H9 (cell line): ENCODE measurements around the gene CDK10. TPM values are rescaled to one million over a fixed set of nuclear protein-coding genes. Genes with fewer than 3 reads are reported as not detected.

Source experiments
- DNase-seq: peaks from one replicate; pipeline ENCODE4 v3.0.0-alpha.2; 2017
- H2AFZ ChIP-seq: one replicate; pipeline ENCODE4 v1.6.1; 2013; ENCODE audit warnings: mild to moderate bottlenecking, low read length, control low read depth, moderate library complexity
- H2AK5ac ChIP-seq: 2 replicates; pipeline ENCODE4 v1.6.1; 2013; ENCODE audit warnings: low read length, control low read depth, mixed read lengths; ENCODE audit not compliant: insufficient read length
- H2BK120ac ChIP-seq: one replicate; pipeline ENCODE4 v1.6.1; 2013; ENCODE audit warnings: low read depth, mild to moderate bottlenecking, low read length, control low read depth, inconsistent platforms; ENCODE audit not compliant: poor library complexity, severe bottlenecking
- H2BK12ac ChIP-seq: 2 replicates; pipeline ENCODE4 v1.6.1; 2013; ENCODE audit warnings: low read length, control low read depth, mixed read lengths, low read depth; ENCODE audit not compliant: insufficient read length
- H2BK15ac ChIP-seq: 2 replicates; pipeline ENCODE4 v1.6.1; 2013; ENCODE audit warnings: low read depth, low read length, control low read depth
- H2BK20ac ChIP-seq: one replicate; pipeline ENCODE4 v1.6.1; 2013; ENCODE audit warnings: low read depth, mild to moderate bottlenecking, low read length, control low read depth, inconsistent platforms; ENCODE audit not compliant: poor library complexity, severe bottlenecking
- H2BK5ac ChIP-seq: 2 replicates; pipeline ENCODE4 v1.6.1; 2013; ENCODE audit warnings: low read length, control low read depth, mixed read lengths; ENCODE audit not compliant: insufficient read length
- H3K14ac ChIP-seq: 2 replicates; pipeline ENCODE4 v1.6.1; 2013; ENCODE audit warnings: low read length, control low read depth; ENCODE audit not compliant: insufficient read depth
- H3K18ac ChIP-seq: 2 replicates; pipeline ENCODE4 v1.6.1; 2013; ENCODE audit warnings: low read depth, mild to moderate bottlenecking, mixed read lengths, low read length, control low read depth; ENCODE audit not compliant: insufficient read length
- H3K23ac ChIP-seq: 2 replicates; pipeline ENCODE4 v1.6.1; 2013; ENCODE audit warnings: low read length, control low read depth, mixed read lengths, low read depth; ENCODE audit not compliant: insufficient read length
- H3K23me2 ChIP-seq: 2 replicates; pipeline ENCODE4 v1.6.1; 2013; ENCODE audit warnings: low read depth, mild to moderate bottlenecking, mixed read lengths, low read length, control low read depth; ENCODE audit not compliant: insufficient read length, poor library complexity, severe bottlenecking
- H3K27ac ChIP-seq: 2 replicates; pipeline ENCODE4 v1.5.1; 2013; ENCODE audit warnings: low read length, control low read depth, mixed read lengths, low read depth; ENCODE audit not compliant: insufficient read length
- H3K27me3 ChIP-seq: 2 replicates; pipeline ENCODE4 v1.6.1; 2013; ENCODE audit warnings: low read length, control low read depth, inconsistent platforms; ENCODE audit not compliant: insufficient read depth
- H3K4ac ChIP-seq: 2 replicates; pipeline ENCODE4 v1.6.1; 2013; ENCODE audit warnings: low read depth, mild to moderate bottlenecking, control low read depth, inconsistent platforms, low read length, moderate library complexity
- H3K4me1 ChIP-seq: 2 replicates; pipeline ENCODE4 v1.6.1; 2013; ENCODE audit warnings: low read length, control low read depth, inconsistent platforms; ENCODE audit not compliant: insufficient read depth
- H3K4me2 ChIP-seq: 2 replicates; pipeline ENCODE4 v1.6.1; 2013; ENCODE audit warnings: low read length, control low read depth, mixed read lengths; ENCODE audit not compliant: insufficient read length, insufficient read depth
- H3K56ac ChIP-seq: 2 replicates; pipeline ENCODE4 v1.6.1; 2013; ENCODE audit warnings: low read depth, mild to moderate bottlenecking, mixed read lengths, low read length, control low read depth; ENCODE audit not compliant: insufficient read length
- H3K79me1 ChIP-seq: 2 replicates; pipeline ENCODE4 v1.6.1; 2013; ENCODE audit warnings: low read depth, mild to moderate bottlenecking, moderate library complexity, low read length, control low read depth, inconsistent platforms; ENCODE audit not compliant: insufficient read depth, poor library complexity, severe bottlenecking
- H3K79me2 ChIP-seq: 2 replicates; pipeline ENCODE4 v1.6.1; 2013; ENCODE audit warnings: low read length, control low read depth, inconsistent platforms; ENCODE audit not compliant: insufficient read depth
- H3K9ac ChIP-seq: 2 replicates; pipeline ENCODE4 v1.6.1; 2013; ENCODE audit warnings: low read length, control low read depth, mixed read lengths; ENCODE audit not compliant: insufficient read length; ENCODE audit errors: extremely low read depth
- H3K9me3 ChIP-seq: one replicate; pipeline ENCODE4 v1.6.1; 2013; ENCODE audit warnings: low read depth, low read length, inconsistent platforms; ENCODE audit not compliant: control insufficient read depth
- H3T11ph ChIP-seq: one replicate; pipeline ENCODE4 v1.6.1; 2013; ENCODE audit warnings: mild to moderate bottlenecking, low read length, control low read depth, inconsistent platforms
- H4K20me1 ChIP-seq: one replicate; pipeline ENCODE4 v1.6.1; 2013; ENCODE audit not compliant: control insufficient read depth, insufficient read length, insufficient read depth
- H4K5ac ChIP-seq: 2 replicates; pipeline ENCODE4 v1.6.1; 2013; ENCODE audit warnings: low read depth, mild to moderate bottlenecking, mixed read lengths, low read length, control low read depth; ENCODE audit not compliant: insufficient read length
- H4K8ac ChIP-seq: replicated peaks from 2 replicates; pipeline ENCODE4 v1.6.1; 2013; ENCODE audit warnings: low read length, control low read depth, mixed read lengths, low read depth; ENCODE audit not compliant: insufficient read length
- H4K91ac ChIP-seq: 2 replicates; pipeline ENCODE4 v1.6.1; 2013; ENCODE audit warnings: low read depth, mild to moderate bottlenecking, moderate library complexity, mixed read lengths, low read length, control low read depth; ENCODE audit not compliant: insufficient read length
- H3K27ac Mint-ChIP-seq, 3 experiments: 2 replicates in 2 of 3; 3 replicates in 1 of 3; pipeline ENCODE4 v1.8.0; 2020 to 2021; ENCODE audit warnings: mixed read lengths in 3 of 3, mild to moderate bottlenecking in 1 of 3, moderate library complexity in 1 of 3
- H3K27me3 Mint-ChIP-seq: 2 replicates; pipeline ENCODE4 v1.8.0; 2021; ENCODE audit warnings: low read depth, mild to moderate bottlenecking, moderate library complexity, mixed read lengths
- H3K36me3 Mint-ChIP-seq, 3 experiments: 2 replicates in 2 of 3; 3 replicates in 1 of 3; pipeline ENCODE4 v1.8.0; 2020 to 2021; ENCODE audit warnings: low read depth in 3 of 3, mixed read lengths in 3 of 3; ENCODE audit not compliant: insufficient read depth in 1 of 3
- H3K4me1 Mint-ChIP-seq, 2 experiments: 2 replicates each; pipeline ENCODE4 v1.8.0; 2020; ENCODE audit warnings: mixed read lengths in 2 of 2
- H3K4me3 Mint-ChIP-seq, 2 experiments: 2 replicates in 1 of 2; 3 replicates in 1 of 2; pipeline ENCODE4 v1.8.0; 2020 to 2021; ENCODE audit warnings: mild to moderate bottlenecking in 2 of 2, mixed read lengths in 2 of 2, moderate library complexity in 1 of 2
- H3K9me3 Mint-ChIP-seq, 2 experiments: 2 replicates in 1 of 2; 3 replicates in 1 of 2; pipeline ENCODE4 v1.8.0; 2020; ENCODE audit warnings: mild to moderate bottlenecking in 2 of 2, mixed read lengths in 2 of 2, moderate library complexity in 1 of 2
- WGBS: extraction: QIAGEN DNeasy Blood & Tissue Kit; methylation state at CpG from one replicate; pipeline ENCODE4 v1.1.7; 2013; ENCODE audit warnings: missing lambda C conversion rate, low lambda C conversion rate, mixed read lengths; ENCODE audit not compliant: insufficient read length; ENCODE audit errors: extremely low coverage; 5-methylcytosine and 5-hydroxymethylcytosine counted together
- total RNA-seq: library from RNA; stranded (reverse); gene quantifications from 2 replicates; pipeline ENCODE4 v1.2.1, GENCODE V29; 2021
- TF ChIP-seq, protein P1 (sequence below): fragments of 200-600 bp; sonication (generic); conservative IDR thresholded peaks from 3 replicates; pipeline ENCODE4 v1.8.0; 2021; ENCODE audit warnings: antibody characterized with exemption, mild to moderate bottlenecking

The CDK10 gene
- total RNA-seq, 1 experiment from 2014 or later, result 77.1 TPM

DNA sequence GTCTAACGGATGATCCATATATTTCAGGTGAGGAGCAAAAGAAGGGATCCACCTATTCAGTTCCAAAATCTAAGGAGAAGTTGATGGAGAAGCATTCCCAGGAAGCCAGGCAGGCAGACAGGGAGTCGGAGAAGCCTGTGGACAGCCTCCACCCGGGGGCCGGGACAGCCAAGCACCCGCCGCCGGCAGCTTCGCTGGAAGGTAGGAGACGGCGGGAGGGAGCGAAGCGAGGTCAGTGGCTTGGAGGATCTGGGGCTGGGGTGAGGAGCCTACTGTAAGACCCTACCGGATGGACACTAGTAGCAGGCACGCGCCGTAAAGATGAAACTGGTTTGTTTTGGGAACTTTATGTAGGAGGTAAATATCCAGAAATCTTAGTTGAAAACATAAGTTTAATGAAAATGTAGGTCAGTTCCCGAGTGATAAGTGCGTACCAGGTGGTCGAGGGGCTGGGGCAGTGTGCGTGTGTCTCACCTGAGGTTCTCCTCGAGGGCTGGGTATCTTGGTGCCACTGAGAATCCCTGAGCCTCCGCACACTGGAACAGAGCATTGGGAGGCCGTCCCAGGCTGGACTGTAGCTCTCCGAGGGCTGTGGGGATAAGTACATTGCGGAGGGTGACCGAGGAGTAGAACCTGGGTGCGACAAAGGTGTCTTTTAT is 28.1 kb upstream of the CDK10 start:
- Mint-ChIP-seq H3K4me1 (peaks cover 9 to 14% of the 10 kb centered on the region in 2 experiments), H3K27me3 (peaks cover 2% of the 10 kb centered on the region; the same call in 1 of the 2 replicates), H3K36me3 (peaks cover 45 to 57% (median 56%) of the 10 kb centered on the region in 3 experiments), H3K27ac (peak overlapping the region in 2 of 3 experiments; percentile 44 to 60; a peak in 1 of 7 replicates), H3K4me3 (peak overlapping the region; percentile 84 to 92), H3K9me3 (peaks cover 7 to 9% of the 10 kb centered on the region in 2 experiments; a peak in 4 of 5 replicates)
- no peak overlapping the region for H4K8ac ChIP-seq
- H3K9me3 ChIP-seq, result no peaks in the 10 kb centered on the region
- H3K79me1 ChIP-seq, result peaks cover 2% of the 10 kb centered on the region
- H3T11ph ChIP-seq, result no peak overlapping the region
- H4K5ac ChIP-seq, result no peak overlapping the region
- no peaks in the 10 kb centered on the region for H3K27me3 ChIP-seq
- H3K18ac ChIP-seq, result no peak overlapping the region
- H2BK12ac ChIP-seq, result no peak overlapping the region
- TF ChIP-seq, protein P1, sequence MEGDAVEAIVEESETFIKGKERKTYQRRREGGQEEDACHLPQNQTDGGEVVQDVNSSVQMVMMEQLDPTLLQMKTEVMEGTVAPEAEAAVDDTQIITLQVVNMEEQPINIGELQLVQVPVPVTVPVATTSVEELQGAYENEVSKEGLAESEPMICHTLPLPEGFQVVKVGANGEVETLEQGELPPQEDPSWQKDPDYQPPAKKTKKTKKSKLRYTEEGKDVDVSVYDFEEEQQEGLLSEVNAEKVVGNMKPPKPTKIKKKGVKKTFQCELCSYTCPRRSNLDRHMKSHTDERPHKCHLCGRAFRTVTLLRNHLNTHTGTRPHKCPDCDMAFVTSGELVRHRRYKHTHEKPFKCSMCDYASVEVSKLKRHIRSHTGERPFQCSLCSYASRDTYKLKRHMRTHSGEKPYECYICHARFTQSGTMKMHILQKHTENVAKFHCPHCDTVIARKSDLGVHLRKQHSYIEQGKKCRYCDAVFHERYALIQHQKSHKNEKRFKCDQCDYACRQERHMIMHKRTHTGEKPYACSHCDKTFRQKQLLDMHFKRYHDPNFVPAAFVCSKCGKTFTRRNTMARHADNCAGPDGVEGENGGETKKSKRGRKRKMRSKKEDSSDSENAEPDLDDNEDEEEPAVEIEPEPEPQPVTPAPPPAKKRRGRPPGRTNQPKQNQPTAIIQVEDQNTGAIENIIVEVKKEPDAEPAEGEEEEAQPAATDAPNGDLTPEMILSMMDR, result no peak
- no peak for DNase-seq
- peak overlapping the region; percentile 84 for H3K4me2 ChIP-seq
- H3K4ac ChIP-seq, result no peak overlapping the region
- no peak overlapping the region for H2BK15ac ChIP-seq
- H3K56ac ChIP-seq, result no peak overlapping the region
- H3K4me1 ChIP-seq, result no peaks in the 10 kb centered on the region
- no peak overlapping the region for H2BK5ac ChIP-seq
- no peak overlapping the region for H4K91ac ChIP-seq
- no peak overlapping the region; the same call in 1 of the 2 replicates for H3K14ac ChIP-seq
- H2AK5ac ChIP-seq, result no peak overlapping the region
- peak overlapping the region; percentile 81 for H3K9ac ChIP-seq
- no peak overlapping the region for H3K23ac ChIP-seq
- H4K20me1 ChIP-seq, result no peaks in the 10 kb centered on the region
- H2BK120ac ChIP-seq, result no peak overlapping the region
- peaks cover 7% of the 10 kb centered on the region for H3K23me2 ChIP-seq
- H3K79me2 ChIP-seq, result peaks cover 5% of the 10 kb centered on the region; the same call in 1 of the 2 replicates
- no peak overlapping the region for H2AFZ ChIP-seq
- no CpG with 5 or more reads among the region's 27 CpGs for WGBS
- H2BK20ac ChIP-seq, result no peak overlapping the region
- H3K27ac ChIP-seq, result no peak overlapping the region
